Neural cell (in vitro differentiated cells): ENCODE results near the gene TAB2. TPM values are rescaled to one million over a fixed set of nuclear protein-coding genes. Genes with fewer than 3 reads are reported as not detected.

Experiments
- H2AFZ ChIP-seq: fragments of 200-600, 300-800 bp; sonication (generic), shearing (Covaris generic); 2 replicates; pipeline ENCODE4 v1.6.0; 2014; ENCODE audit warnings: low read depth, mild to moderate bottlenecking, antibody characterized with exemption, low read length, moderate library complexity
- H3F3A ChIP-seq: fragments of 200-600 bp; shearing (Covaris generic); 2 replicates; pipeline ENCODE4 v1.6.1; 2016; ENCODE audit warnings: mild to moderate bottlenecking, moderate library complexity, mixed read lengths, antibody characterized with exemption, low read length; ENCODE audit not compliant: insufficient read depth, poor library complexity, severe bottlenecking
- H3K27ac ChIP-seq: fragments of 200-600, 300-800 bp; sonication (generic), shearing (Covaris generic); 2 replicates; pipeline ENCODE4 v1.5.1; 2014; ENCODE audit warnings: mild to moderate bottlenecking, low read length, moderate library complexity
- H3K27me3 ChIP-seq: fragments of 300-800, 200-600 bp; sonication (generic), shearing (Covaris generic); 2 replicates; pipeline ENCODE4 v1.6.0; 2014; ENCODE audit warnings: mild to moderate bottlenecking, low read depth, low read length, moderate library complexity; ENCODE audit not compliant: insufficient read depth
- H3K36me3 ChIP-seq: fragments of 300-800, 200-600 bp; sonication (generic), shearing (Covaris generic); 2 replicates; pipeline ENCODE4 v1.5.1; 2014; ENCODE audit warnings: mild to moderate bottlenecking, antibody characterized with exemption, low read length, moderate library complexity; ENCODE audit not compliant: insufficient read depth
- H3K4me2 ChIP-seq: fragments of 300-800, 200-600 bp; sonication (generic), shearing (Covaris generic); 2 replicates; pipeline ENCODE4 v1.6.0; 2014; ENCODE audit warnings: mild to moderate bottlenecking, low read length
- H3K4me3 ChIP-seq: fragments of 300-800, 200-600 bp; sonication (generic), shearing (Covaris generic); 2 replicates; pipeline ENCODE4 v1.5.1; 2014; ENCODE audit warnings: mild to moderate bottlenecking, low read length, moderate library complexity
- H3K79me2 ChIP-seq: fragments of 200-600 bp; shearing (Covaris generic); replicated peaks from 2 replicates; pipeline ENCODE4 v1.6.0; 2014; ENCODE audit warnings: mild to moderate bottlenecking, low read length, moderate library complexity; ENCODE audit not compliant: insufficient read depth
- H3K9ac ChIP-seq: fragments of 300-800, 200-600 bp; sonication (generic), shearing (Covaris generic); 2 replicates; pipeline ENCODE4 v1.6.1; 2016; ENCODE audit warnings: mild to moderate bottlenecking, low read length, mixed read lengths
- H3K9me2 ChIP-seq: fragments of 200-600 bp; shearing (Covaris generic); 2 replicates; pipeline ENCODE4 v1.6.1; 2016; ENCODE audit warnings: mild to moderate bottlenecking, low read length, mixed read lengths; ENCODE audit not compliant: insufficient read depth
- H3K9me3 ChIP-seq: fragments of 200-600, 300-800 bp; sonication (generic), shearing (Covaris generic); 2 replicates; pipeline ENCODE4 v1.6.1; 2016; ENCODE audit warnings: mild to moderate bottlenecking, mixed run types, low read length, moderate library complexity, mixed read lengths
- H4K20me1 ChIP-seq: fragments of 200-600 bp; shearing (Covaris generic); 2 replicates; pipeline ENCODE4 v1.6.1; 2016; ENCODE audit warnings: mild to moderate bottlenecking, mixed run types; ENCODE audit not compliant: insufficient read depth
- EP300 ChIP-seq: fragments of 450-650 bp; conservative IDR thresholded peaks from 2 replicates; pipeline ENCODE4 v1.6.1; 2014; ENCODE audit warnings: antibody characterized with exemption, mild to moderate bottlenecking, moderate library complexity; ENCODE audit not compliant: poor library complexity, severe bottlenecking
- EZH2 ChIP-seq: fragments of 200-600, 300-800 bp; shearing (Covaris generic), sonication (generic); IDR thresholded peaks from 2 replicates; pipeline ENCODE4 v1.6.1; 2014; ENCODE audit warnings: antibody characterized with exemption, low read length, borderline replicate concordance, mild to moderate bottlenecking; ENCODE audit not compliant: insufficient read depth, poor library complexity, severe bottlenecking
- MXI1 ChIP-seq: fragments of 450-650 bp; conservative IDR thresholded peaks from 2 replicates; pipeline ENCODE4 v1.6.1; 2014; ENCODE audit warnings: antibody characterized with exemption, mild to moderate bottlenecking; ENCODE audit not compliant: poor library complexity, severe bottlenecking
- POLR2AphosphoS5 ChIP-seq: IDR thresholded peaks from 2 replicates; pipeline ENCODE4 v1.6.1; 2012
- RAD21 ChIP-seq: fragments of 450-650 bp; conservative IDR thresholded peaks from 2 replicates; pipeline ENCODE4 v1.6.1; 2014; ENCODE audit warnings: antibody characterized with exemption, mild to moderate bottlenecking, moderate library complexity
- REST ChIP-seq: IDR thresholded peaks from 2 replicates; pipeline ENCODE4 v1.6.1; 2012; ENCODE audit warnings: borderline replicate concordance
- SMC3 ChIP-seq: fragments of 450-650 bp; conservative IDR thresholded peaks from 2 replicates; pipeline ENCODE4 v1.6.1; 2014; ENCODE audit warnings: antibody characterized with exemption, mild to moderate bottlenecking, moderate library complexity; ENCODE audit not compliant: poor library complexity
- TAF1 ChIP-seq: IDR thresholded peaks from 2 replicates; pipeline ENCODE4 v1.6.1; 2012; ENCODE audit warnings: low read depth
- polyA plus RNA-seq: library from polyadenylated mRNA; depleted of rRNA; stranded (reverse); fragments of >200 nt; gene quantifications from 2 replicates; pipeline ENCODE4 v1.2.3, GENCODE V29; 2014

Gene TAB2
- polyA plus RNA-seq, 1 donor from 2014 or later, result 27.6 TPM

GRCh38 chr6:149335924-149336608 lies 18.6 kb downstream of the TAB2 start:
- Histone ChIP-seq H3F3A (no peaks in the 10 kb centered on the region), H3K27me3 (no peaks in the 10 kb centered on the region), H3K9me2 (no peaks in the 10 kb centered on the region), H3K27ac (no peak overlapping the region), H3K79me2 (peaks cover 94% of the 10 kb centered on the region), H3K36me3 (no peaks in the 10 kb centered on the region), H3K9ac (no peak overlapping the region), H3K4me3 (no peak overlapping the region), H3K4me2 (no peak overlapping the region), H4K20me1 (no peaks in the 10 kb centered on the region), H3K9me3 (no peaks in the 10 kb centered on the region), H2AFZ (no peak overlapping the region)
- TF ChIP-seq SMC3 (no peak), RAD21 (no peak), TAF1 (no peak), REST (no peak), EZH2 (no peak), POLR2AphosphoS5 (no peak)

- Histone ChIP-seq H3F3A (no peaks in the 10 kb centered on the region), H4K20me1 (no peaks in the 10 kb centered on the region), H2AFZ (no peak overlapping the region), H3K36me3 (no peaks in the 10 kb centered on the region), H3K27me3 (no peaks in the 10 kb centered on the region), H3K9me2 (no peaks in the 10 kb centered on the region), H3K27ac (no peak overlapping the region), H3K4me2 (no peak overlapping the region), H3K9ac (no peak overlapping the region), H3K4me3 (no peak overlapping the region), H3K79me2 (peaks cover 94% of the 10 kb centered on the region), H3K9me3 (no peaks in the 10 kb centered on the region)
- TF ChIP-seq EP300 (no peak), MXI1 (no peak), REST (no peak), POLR2AphosphoS5 (no peak), TAF1 (no peak), EZH2 (no peak)
These were observed 19.1 kb downstream of the TAB2 start for GRCh38 chr6:149336609-149336928.
